ENCODE measurements around the gene CCL7.

CCL7 gene

GRCh38 chr17:34303606-34304005 is 33.6 kb downstream of the CCL7 start:
- in situ Hi-C loops (cut with HindIII; ENCODE audit: low pct_unique_long_range_greater_than_20kb, low sequenced_read_pairs): no loop called here
- no peak for TF ChIP-seq JUND (IDR thresholded peaks at IDR 0.05; ENCODE audit: low read depth)
- DNase-seq (ENCODE audit: low read depth in 1 of 2, low spot score in 1 of 2): no peak

GRCh38 chr17:34305061-34305460 is 35.0 kb downstream of the CCL7 start:
- in situ Hi-C loops (cut with HindIII; ENCODE audit: low pct_unique_long_range_greater_than_20kb, low sequenced_read_pairs): no loop called here
- no peak for DNase-seq (ENCODE audit: low read depth in 1 of 2, low spot score in 1 of 2)
- no peak for TF ChIP-seq JUND (IDR thresholded peaks at IDR 0.05; ENCODE audit: low read depth)

DNA sequence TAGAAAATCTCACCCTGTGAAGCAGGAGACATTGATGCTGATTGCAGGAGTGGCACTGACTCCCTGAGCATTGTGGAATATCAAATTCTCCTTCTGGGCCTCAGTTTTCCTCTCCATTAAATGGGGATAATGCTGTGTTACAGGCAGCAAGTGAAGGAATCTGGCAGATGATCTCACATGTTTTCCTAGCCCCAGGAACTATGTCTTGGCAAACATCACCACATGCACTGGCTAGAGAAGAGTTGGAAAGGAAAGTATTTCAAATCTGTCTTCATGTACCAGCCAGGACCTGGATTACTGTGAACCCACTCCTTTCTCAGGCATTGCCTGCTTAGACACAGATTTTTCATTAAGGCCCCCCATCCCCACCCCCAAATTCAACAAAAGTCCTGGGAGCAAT is 35.6 kb downstream of the CCL7 start:
- TF ChIP-seq JUND (IDR thresholded peaks at IDR 0.05; ENCODE audit: low read depth): no peak
- in situ Hi-C loops (cut with HindIII; ENCODE audit: low pct_unique_long_range_greater_than_20kb, low sequenced_read_pairs): no loop called here
- no peak for DNase-seq (ENCODE audit: low read depth in 1 of 2, low spot score in 1 of 2)

DNA sequence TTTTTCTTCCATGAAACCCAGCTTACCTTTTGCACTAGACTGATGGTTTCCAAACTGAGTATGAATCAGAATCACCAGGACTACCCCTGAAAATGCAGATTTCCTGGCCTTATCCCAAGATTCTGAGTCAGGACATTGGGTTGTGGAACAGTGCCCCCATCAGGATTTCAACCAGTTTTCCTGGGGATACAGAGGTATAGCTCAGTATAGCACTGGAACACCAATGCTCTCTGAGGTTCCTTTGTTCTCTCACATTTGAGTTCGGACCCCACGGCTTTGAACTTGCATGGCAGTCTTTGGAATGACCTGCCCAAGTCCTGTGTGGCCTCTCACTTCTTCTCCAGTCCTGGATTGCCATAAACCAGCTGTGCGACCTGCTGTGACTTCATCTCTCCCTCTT is 36.4 kb downstream of the CCL7 start:
- no peak for TF ChIP-seq JUND (IDR thresholded peaks at IDR 0.05; ENCODE audit: low read depth)
- DNase-seq (ENCODE audit: low read depth in 1 of 2, low spot score in 1 of 2): peak; percentile 26 to 31
- in situ Hi-C loops (cut with HindIII; ENCODE audit: low pct_unique_long_range_greater_than_20kb, low sequenced_read_pairs): no loop called here

DNA sequence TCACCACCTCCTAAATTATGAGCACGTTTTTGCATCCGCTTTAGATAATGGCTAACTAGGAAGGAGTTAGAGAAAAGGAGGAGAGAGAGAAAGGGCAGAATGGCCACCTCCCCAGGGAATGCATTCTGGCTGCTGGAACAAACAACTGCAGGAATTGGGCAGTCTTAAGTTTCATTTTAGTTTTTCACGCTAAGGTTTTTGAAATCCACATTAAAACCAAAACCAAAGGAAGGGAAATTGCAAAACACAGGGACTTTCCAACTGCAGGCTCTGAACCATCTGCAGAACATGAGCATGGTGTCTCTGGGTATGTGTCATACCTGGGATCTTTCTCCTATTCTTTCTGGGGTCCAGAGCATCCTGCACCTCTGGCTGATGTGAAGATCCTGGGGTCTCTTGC is 37.1 kb downstream of the CCL7 start:
- DNase-seq (ENCODE audit: low read depth in 1 of 2, low spot score in 1 of 2): no peak
- in situ Hi-C loops (cut with HindIII; ENCODE audit: low pct_unique_long_range_greater_than_20kb, low sequenced_read_pairs): no loop called here
- TF ChIP-seq JUND (IDR thresholded peaks at IDR 0.05; ENCODE audit: low read depth): no peak

DNA sequence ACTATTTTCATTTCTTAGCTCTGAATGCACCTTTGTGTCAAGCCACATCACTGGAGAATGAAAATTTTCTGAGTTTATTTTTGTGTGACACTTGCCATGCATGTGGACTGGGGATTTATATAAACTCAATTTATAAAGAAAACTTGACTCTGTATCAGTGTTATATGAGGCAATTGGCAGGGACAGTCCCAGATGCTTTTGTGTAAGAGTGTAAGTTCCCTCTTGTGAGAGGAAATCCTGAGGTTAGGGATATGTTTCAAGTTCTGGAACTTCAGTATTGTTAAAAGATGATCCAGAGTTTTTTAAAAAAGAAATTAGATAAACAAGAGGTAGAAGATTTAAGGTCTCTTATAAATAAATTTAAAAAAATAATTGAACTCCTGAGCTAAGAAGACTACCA is 38.4 kb downstream of the CCL7 start:
- in situ Hi-C loops (cut with HindIII; ENCODE audit: low pct_unique_long_range_greater_than_20kb, low sequenced_read_pairs): no loop called here
- no peak for DNase-seq (ENCODE audit: low read depth in 1 of 2, low spot score in 1 of 2)
- no peak for TF ChIP-seq JUND (IDR thresholded peaks at IDR 0.05; ENCODE audit: low read depth)

GRCh38 chr17:34311291-34311690 is 41.3 kb downstream of the CCL7 start:
- TF ChIP-seq JUND (IDR thresholded peaks at IDR 0.05; ENCODE audit: low read depth): no peak
- no peak for DNase-seq (ENCODE audit: low read depth in 1 of 2, low spot score in 1 of 2)
- in situ Hi-C loops (cut with HindIII; ENCODE audit: low pct_unique_long_range_greater_than_20kb, low sequenced_read_pairs): no loop called here

GRCh38 chr17:34312080-34312479 is 42.1 kb downstream of the CCL7 start:
- in situ Hi-C loops (cut with HindIII; ENCODE audit: low pct_unique_long_range_greater_than_20kb, low sequenced_read_pairs): no loop called here
- no peak for TF ChIP-seq JUND (IDR thresholded peaks at IDR 0.05; ENCODE audit: low read depth)
- no peak for DNase-seq (ENCODE audit: low read depth in 1 of 2, low spot score in 1 of 2)

- TF ChIP-seq JUND (IDR thresholded peaks at IDR 0.05; ENCODE audit: low read depth): no peak
- no peak for DNase-seq (ENCODE audit: low read depth in 1 of 2, low spot score in 1 of 2)
- in situ Hi-C loops (cut with HindIII; ENCODE audit: low pct_unique_long_range_greater_than_20kb, low sequenced_read_pairs): no loop called here
These were observed 43.1 kb downstream of the CCL7 start for GRCh38 chr17:34313164-34313563.

- no peak for TF ChIP-seq JUND (IDR thresholded peaks at IDR 0.05; ENCODE audit: low read depth)
- in situ Hi-C loops (cut with HindIII; ENCODE audit: low pct_unique_long_range_greater_than_20kb, low sequenced_read_pairs): no loop called here
- no peak for DNase-seq (ENCODE audit: low read depth in 1 of 2, low spot score in 1 of 2)
These were observed 44.3 kb downstream of the CCL7 start for GRCh38 chr17:34314279-34314678.

DNA sequence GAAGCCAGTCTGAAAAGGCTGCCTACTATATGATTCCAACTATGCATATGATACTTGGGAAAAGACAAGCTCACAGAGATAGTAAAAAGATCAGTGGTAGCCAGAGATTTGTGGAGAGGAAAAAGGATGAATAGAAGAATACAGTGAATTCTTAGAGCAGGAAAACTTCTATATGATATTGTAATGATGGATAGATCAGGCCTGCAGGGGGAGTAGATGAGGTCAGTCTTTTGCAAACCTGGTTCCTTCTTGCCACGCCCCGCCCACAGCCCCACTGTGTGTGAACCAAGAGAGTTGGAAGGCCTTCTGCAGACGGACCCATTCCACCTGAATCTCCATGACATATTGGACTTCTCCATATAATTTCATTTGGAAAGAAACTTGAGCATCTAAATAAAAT is 48.5 kb downstream of the CCL7 start:
- peak in 1 of 2 experiments; percentile 9 for DNase-seq (ENCODE audit: low read depth in 1 of 2, low spot score in 1 of 2)
- TF ChIP-seq JUND (IDR thresholded peaks at IDR 0.05; ENCODE audit: low read depth): no peak
- in situ Hi-C loops (cut with HindIII; ENCODE audit: low pct_unique_long_range_greater_than_20kb, low sequenced_read_pairs): no loop called here

GRCh38 chr17:34319039-34319483 is 49.0 kb downstream of the CCL7 start, which contains the start of gene CCL8:
TSS of gene CCL8 (plus strand) at chr17:34319435. CDS start at chr17:34319502, 67 bp downstream.
- no peak for TF ChIP-seq JUND (IDR thresholded peaks at IDR 0.05; ENCODE audit: low read depth)
- no peak for DNase-seq (ENCODE audit: low read depth in 1 of 2, low spot score in 1 of 2)
- in situ Hi-C loops (cut with HindIII; ENCODE audit: low pct_unique_long_range_greater_than_20kb, low sequenced_read_pairs): no loop called here

Data from T47D (cell line).